Heart right ventricle (tissue), 16 donors: ENCODE data around the gene GOLGA6L2. TPM values are rescaled to one million over a fixed set of nuclear protein-coding genes. Genes with fewer than 3 reads are reported as not detected.
A peak's percentile ranks its signal among the peaks of the same experiment; 100 is the strongest.
"Not testable (repeated sequence)": the region's sequence is repeated elsewhere in the genome, so short reads cannot be mapped to it uniquely, and the experiment has no call there.

ENCODE experiments used
- ATAC-seq, 8 donors: fragments of 200-7000 bp; cut with Tn5 transposase; one replicate each; pipeline ENCODE4 v1.9.1; 2020; ENCODE audit warnings: mild to moderate bottlenecking in 8 of 8, moderate library complexity in 8 of 8, moderate number of reproducible peaks in 1 of 8
- DNase-seq, 2 donors: peaks; one replicate each; pipeline ENCODE4 v3.0.0-alpha.2; 2020
- H3K27ac ChIP-seq, 10 donors: fragments of 200-600 bp; sonication (generic) in 2 of 10; one replicate each; pipeline versions ENCODE4 v1.5.0 to v1.8.0; 2020 to 2022; ENCODE audit warnings: mild to moderate bottlenecking in 3 of 10
- H3K27me3 ChIP-seq, 7 donors: fragments of 200-600 bp; one replicate each; pipeline ENCODE4 v1.8.0; 2021 to 2022; ENCODE audit warnings: mild to moderate bottlenecking in 2 of 7
- H3K36me3 ChIP-seq, 9 donors: fragments of 200-600 bp; sonication (generic) in 1 of 9; one replicate each; pipeline versions ENCODE4 v1.5.0 to v1.8.0; 2020 to 2022; ENCODE audit warnings: mild to moderate bottlenecking in 2 of 9
- H3K4me1 ChIP-seq, 9 donors: fragments of 200-600 bp; sonication (generic) in 1 of 9; one replicate each; pipeline versions ENCODE4 v1.5.0 to v1.8.0; 2020 to 2022; ENCODE audit warnings: mild to moderate bottlenecking in 4 of 9
- H3K4me3 ChIP-seq, 10 donors: fragments of 200-600 bp; sonication (generic) in 2 of 10; one replicate each; pipeline versions ENCODE4 v1.5.0 to v1.8.0; 2020 to 2022; ENCODE audit warnings: mild to moderate bottlenecking in 7 of 10, moderate library complexity in 2 of 10
- H3K9me3 ChIP-seq, 11 donors: fragments of 200-600 bp in 10 of 11; sonication (generic) in 2 of 11; one replicate each; pipeline versions ENCODE4 v1.5.0 to v1.8.0; 2013 to 2022; ENCODE audit warnings: mild to moderate bottlenecking in 2 of 11, control low read depth in 1 of 11, moderate library complexity in 1 of 11
- WGBS, 2 donors: extraction: QIAGEN DNeasy Blood & Tissue Kit; methylation state at CpG; one replicate each; pipeline ENCODE4 v1.1.7; 2013; ENCODE audit warnings: inconsistent platforms in 1 of 2; 5-methylcytosine and 5-hydroxymethylcytosine counted together
- intact Hi-C, 10 donors: fragments of 100-400 bp; cut with DNase I; formaldehyde crosslinking; loops; one replicate each; pipeline versions ENCODE4 v1.11.1 to v1.14.2; 2022
- polyA plus RNA-seq, 2 donors: library from polyadenylated mRNA; stranded (reverse); fragments of 200-250 nt; gene quantifications; one replicate each; pipeline ENCODE4 v1.2.3, GENCODE V29; 2013
- total RNA-seq, 10 donors: library from RNA; stranded (reverse); fragmentation: NEBNext Ultra II Directional in 3 of 10; extraction: Animal tissue kit (Norgen Biotek cat#: 25700) in 3 of 10; gene quantifications; one replicate each; pipeline versions ENCODE4 v1.2.1 to v1.2.4, GENCODE V29; 2021 to 2023
- TF ChIP-seq, protein P1 (sequence below), 9 donors: fragments of 200-600 bp; sonication (generic) in 2 of 9; IDR thresholded peaks; one replicate each; pipeline versions ENCODE4 v1.5.0 to v1.8.0; 2021 to 2022; ENCODE audit warnings: antibody characterized with exemption in 9 of 9, mild to moderate bottlenecking in 5 of 9, moderate library complexity in 1 of 9
- donor health status: Arrhythmogenic right ventricular cardiomyopathy.
- donor health status: ischemic (EF 13 %, LVEDD 7.1; RV severe dilation, severe dysfunction).
- donor health status: healthy with polysubstance abuse.
- donor health status: DM: no; HTN: yes; CAD: no.
- donor health status: DM: no; HTN: no; CAD: no.
- donor health status: ischemic (EF 25% LVEDD 6.9; RV normal size, moderate dysfunction).
- donor health status: ischemic (EF 25% LVEDD 5.7; RV mildly dilated, moderate dysfunction).
- donor health status: healthy.
- donor health status: DM: yes; HTN: yes; CAD: no.
- donor health status: Ischemic cardiomyopathy.
- donor health status: ischemic (EF 35%, LVEDD 5.7; RV mildly dilated, moderate dysfunction).
- donor health status: nonischemic (EF 11% LVEDD 7.7; RV severe dilation, severe dysfunction).
- donor health status: DM: yes; HTN: yes; CAD: no.
- donor health status: PGD.
- donor health status: ischemic (EF 29% LVEDD 5.4; RV normal size, mild dysfunction).
- donor health status: nonischemic (EF 23%, LVEDD 6.1; RV moderate dilation, normal function).

The GOLGA6L2 gene
- total and polyA plus RNA-seq, 12 donors: 0.09 TPM; not detected in 11

DNA sequence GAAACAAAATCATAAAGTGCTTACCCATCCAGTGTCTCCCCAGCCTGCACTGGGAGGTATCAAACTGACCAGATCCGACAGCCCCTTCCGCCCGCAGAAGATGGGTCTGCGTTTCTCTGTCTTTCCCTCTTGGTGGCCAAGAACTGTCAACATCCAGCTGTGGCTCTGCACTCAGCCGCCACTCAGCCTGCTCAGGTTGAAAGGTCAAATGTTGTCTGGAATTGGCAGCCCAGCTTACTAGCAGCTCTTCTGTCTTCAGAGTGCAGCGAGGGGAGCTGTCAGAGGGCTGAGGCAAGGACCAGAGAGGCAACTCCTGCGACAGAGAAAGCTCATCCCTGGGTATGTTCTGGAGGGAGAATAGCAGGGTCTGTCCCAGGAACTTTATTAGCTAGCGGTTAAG, 45.4 kb downstream of the GOLGA6L2 start:
- ATAC-seq (peak in 2 of 8 donors; percentile 27 to 28), DNase-seq (no peak)
- Histone ChIP-seq H3K9me3 (peaks cover 0 to 10% (median 0%) of the 10 kb centered on the region in 11 donors), H3K27me3 (no peaks in the 10 kb centered on the region), H3K4me3 (no peak overlapping the region), H3K4me1 (peaks cover 0 to 32% (median 4%) of the 10 kb centered on the region in 9 donors), H3K27ac (peak overlapping the region in 8 of 10 donors; percentile 2 to 86 (median 76)), H3K36me3 (no peaks in the 10 kb centered on the region)
- TF ChIP-seq, protein P1, sequence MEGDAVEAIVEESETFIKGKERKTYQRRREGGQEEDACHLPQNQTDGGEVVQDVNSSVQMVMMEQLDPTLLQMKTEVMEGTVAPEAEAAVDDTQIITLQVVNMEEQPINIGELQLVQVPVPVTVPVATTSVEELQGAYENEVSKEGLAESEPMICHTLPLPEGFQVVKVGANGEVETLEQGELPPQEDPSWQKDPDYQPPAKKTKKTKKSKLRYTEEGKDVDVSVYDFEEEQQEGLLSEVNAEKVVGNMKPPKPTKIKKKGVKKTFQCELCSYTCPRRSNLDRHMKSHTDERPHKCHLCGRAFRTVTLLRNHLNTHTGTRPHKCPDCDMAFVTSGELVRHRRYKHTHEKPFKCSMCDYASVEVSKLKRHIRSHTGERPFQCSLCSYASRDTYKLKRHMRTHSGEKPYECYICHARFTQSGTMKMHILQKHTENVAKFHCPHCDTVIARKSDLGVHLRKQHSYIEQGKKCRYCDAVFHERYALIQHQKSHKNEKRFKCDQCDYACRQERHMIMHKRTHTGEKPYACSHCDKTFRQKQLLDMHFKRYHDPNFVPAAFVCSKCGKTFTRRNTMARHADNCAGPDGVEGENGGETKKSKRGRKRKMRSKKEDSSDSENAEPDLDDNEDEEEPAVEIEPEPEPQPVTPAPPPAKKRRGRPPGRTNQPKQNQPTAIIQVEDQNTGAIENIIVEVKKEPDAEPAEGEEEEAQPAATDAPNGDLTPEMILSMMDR (IDR thresholded peaks at IDR 0.05): no peak
- intact Hi-C loops: no loop called here
- 56% methylated on average over 8 of the region's 8 CpGs for WGBS, 2 donors

DNA sequence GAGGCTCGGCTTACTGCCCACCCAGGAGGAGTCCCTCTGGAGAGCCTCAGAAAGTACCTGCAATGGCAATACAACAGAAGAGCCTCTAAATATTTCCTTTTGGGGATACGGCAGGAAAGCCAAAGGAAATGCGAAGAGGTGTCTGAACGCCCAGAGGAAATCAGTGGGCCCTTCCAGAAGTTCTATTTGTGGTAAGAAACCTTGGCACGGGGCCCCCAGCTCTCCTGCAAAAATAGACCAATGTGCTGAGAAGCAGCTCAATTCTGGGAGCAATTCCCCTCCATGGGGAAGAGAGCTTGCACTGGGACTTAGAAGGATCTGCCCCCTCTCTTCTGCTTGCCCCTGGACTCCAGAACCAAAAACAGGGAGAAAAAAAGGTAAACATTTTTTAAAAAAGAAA, 47.8 kb downstream of the GOLGA6L2 start:
- DNase-seq (peak; percentile 47 to 53), ATAC-seq (peak in 4 of 8 donors; percentile 22 to 54 (median 42))
- Histone ChIP-seq H3K27ac (peak overlapping the region; percentile 24 to 84 (median 76)), H3K4me1 (peaks cover 0 to 32% (median 4%) of the 10 kb centered on the region in 9 donors)
- intact Hi-C loops, H3K36me3 ChIP-seq, H3K9me3 ChIP-seq, H3K4me3 ChIP-seq, H3K27me3 ChIP-seq: not testable (repeated sequence)
- WGBS, 2 donors: 33 to 46% methylated on average over 5 of the region's 5 CpGs

DNA sequence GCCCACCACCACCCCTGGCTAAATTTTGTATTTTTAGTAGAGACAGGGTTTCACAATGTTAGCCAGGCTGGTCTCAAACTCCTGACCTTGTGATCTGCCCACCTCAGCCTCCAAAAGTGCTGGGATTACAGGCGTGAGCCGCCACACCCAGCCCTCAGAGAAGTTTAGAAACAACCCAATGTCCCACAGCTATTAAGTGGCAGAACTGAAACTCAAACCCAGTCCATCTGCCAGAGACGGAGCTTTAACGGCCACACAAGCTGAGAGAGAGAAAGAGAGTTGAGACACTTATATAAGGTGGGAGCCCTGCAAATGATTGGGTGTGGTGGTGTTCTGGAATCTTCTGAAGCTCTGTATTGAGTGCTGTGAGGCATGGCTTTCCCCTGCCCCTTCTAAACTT, 48.7 kb downstream of the GOLGA6L2 start:
- not testable (repeated sequence) for DNase-seq, H3K4me3 ChIP-seq
- H3K27ac ChIP-seq: peak overlapping the region; percentile 24 to 84 (median 76)

DNA sequence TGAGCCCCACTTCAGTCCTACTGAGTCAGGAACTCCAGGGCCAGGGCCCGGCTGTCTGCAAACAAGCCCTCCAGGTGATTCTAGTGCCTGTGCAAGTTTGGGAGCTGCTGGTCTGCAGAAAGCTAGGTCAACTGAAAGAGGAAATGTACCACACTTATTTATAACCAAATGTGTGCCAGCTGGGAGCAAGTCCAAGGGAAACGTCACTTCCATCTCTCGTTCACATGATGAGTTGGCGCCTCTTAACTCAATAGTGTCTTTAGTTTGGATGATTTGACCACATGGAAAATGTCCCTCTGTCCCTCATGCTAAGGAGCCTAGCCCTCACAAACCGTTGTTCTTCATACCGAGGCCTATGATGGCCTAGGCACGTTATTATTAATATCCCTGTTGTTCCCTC, 49.3 kb downstream of the GOLGA6L2 start:
- Histone ChIP-seq H3K27ac (peak overlapping the region; percentile 31 to 84 (median 76)), H3K36me3 (no peaks in the 10 kb centered on the region), H3K27me3 (no peaks in the 10 kb centered on the region), H3K4me1 (peaks cover 0 to 26% (median 4%) of the 10 kb centered on the region in 9 donors), H3K4me3 (no peak overlapping the region), H3K9me3 (no peaks in the 10 kb centered on the region)
- ATAC-seq (peak; percentile 15 to 83 (median 67)), DNase-seq (peak; percentile 26 to 34)
- intact Hi-C loops: no loop called here
- 57 to 66% methylated on average over 7 of the region's 7 CpGs for WGBS, 2 donors
- TF ChIP-seq, protein P1 (IDR thresholded peaks at IDR 0.05): no peak

More for the DNA sequence above, 48.7 kb downstream of the GOLGA6L2 start:
- peaks cover 0 to 31% (median 4%) of the 10 kb centered on the region in 9 donors for H3K4me1 ChIP-seq
- ATAC-seq, intact Hi-C loops, H3K9me3 ChIP-seq, H3K36me3 ChIP-seq, H3K27me3 ChIP-seq: not testable (repeated sequence)
- WGBS, 2 donors: 90 to 95% methylated on average over 4 of the region's 4 CpGs

DNA sequence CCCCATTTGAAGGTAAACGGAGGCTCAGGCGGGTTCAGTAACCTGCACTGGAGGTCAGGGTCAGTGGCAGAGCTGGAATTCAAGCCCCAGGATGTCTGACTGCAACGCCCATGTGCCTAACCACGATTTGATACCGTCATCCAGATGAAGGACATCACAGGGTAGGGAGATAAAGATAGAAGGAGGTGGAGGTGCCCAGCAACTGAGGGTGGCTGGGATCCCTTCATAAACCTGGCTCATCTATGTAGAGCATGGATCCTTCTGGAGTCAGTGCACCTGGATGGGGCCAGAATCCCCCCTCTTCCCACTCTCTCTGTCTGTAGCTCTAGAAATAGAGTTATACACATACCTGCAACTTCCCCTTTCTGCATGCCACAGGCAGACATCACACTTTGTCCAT, 51.2 kb downstream of the GOLGA6L2 start:
- intact Hi-C loops: no loop called here
- Histone ChIP-seq H3K9me3 (no peaks in the 10 kb centered on the region), H3K4me3 (no peak overlapping the region), H3K36me3 (no peaks in the 10 kb centered on the region), H3K27me3 (no peaks in the 10 kb centered on the region), H3K4me1 (peaks cover 0 to 14% (median 0%) of the 10 kb centered on the region in 9 donors), H3K27ac (peak overlapping the region in 1 of 10 donors; percentile 20)
- no peak for ATAC-seq
- 64 to 65% methylated on average over 5 of the region's 5 CpGs for WGBS, 2 donors
- TF ChIP-seq, protein P1 (IDR thresholded peaks at IDR 0.05): no peak
- no peak for DNase-seq
